HEK293 (cell line): ENCODE results near the gene ATP1A3.

Source experiments
- CTCF ChIA-PET: fragments of 350-600 bp; formaldehyde crosslinking; extraction: SDS; loops from one replicate; lab custom pipeline; 2021; ENCODE audit warnings: antibody characterized with exemption; lab: Yijun Ruan, JAX
- POLR2A ChIA-PET: fragments of 300-600 bp; formaldehyde crosslinking; extraction: SDS; loops from one replicate; lab custom pipeline; 2020; ENCODE audit warnings: antibody characterized with exemption, inconsistent platforms; lab: Yijun Ruan, JAX
- H3K27ac ChIP-seq: fragments of 200-500 bp; sonication (Bioruptor generic); 2 replicates; pipeline ENCODE4 v1.5.1; 2014; ENCODE audit warnings: low read depth, low read length, control low read depth, inconsistent platforms; ENCODE audit errors: extremely low read depth
- H3K36me3 ChIP-seq, 2 experiments: fragments of 200-500 bp in 1 of 2; sonication (Bioruptor generic) in 1 of 2; 1 replicate in 1 of 2; 2 replicates in 1 of 2; pipeline ENCODE4 v1.5.1; 2014 to 2017; ENCODE audit warnings: inconsistent platforms in 2 of 2, low read length in 2 of 2; ENCODE audit not compliant: control insufficient read depth in 2 of 2, insufficient read depth in 1 of 2
- H3K4me1 ChIP-seq: fragments of 200-500 bp; sonication (Bioruptor generic); 2 replicates; pipeline ENCODE4 v1.5.1; 2014; ENCODE audit warnings: mild to moderate bottlenecking, low read length, inconsistent platforms; ENCODE audit not compliant: control insufficient read depth, insufficient read depth
- H3K4me3 ChIP-seq: 2 replicates; pipeline ENCODE4 v1.5.1; 2011; ENCODE audit warnings: low read depth, mild to moderate bottlenecking, control low read depth, low read length, moderate library complexity
- H3K9me3 ChIP-seq: fragments of 200-500 bp; sonication (Bioruptor generic); 2 replicates; pipeline ENCODE4 v1.5.1; 2014; ENCODE audit warnings: low read depth, low read length, inconsistent platforms; ENCODE audit not compliant: control insufficient read depth, insufficient read depth
- IKZF3 ChIP-seq: fragments of 450-650 bp; IDR thresholded peaks from 2 replicates; pipeline ENCODE4 v1.5.0; 2018; ENCODE audit warnings: missing biosample characterization, mild to moderate bottlenecking, missing genetic modification characterization, moderate library complexity
- KLF17 ChIP-seq: fragments of 450-650 bp; formaldehyde crosslinking; IDR thresholded peaks from 2 replicates; pipeline ENCODE4 v1.5.1; 2016; ENCODE audit warnings: missing biosample characterization, missing genetic modification characterization
- SCRT1 ChIP-seq: fragments of 450-650 bp; formaldehyde crosslinking; IDR thresholded peaks from 2 replicates; pipeline ENCODE4 v1.5.1; 2016; ENCODE audit warnings: missing biosample characterization, missing genetic modification characterization, borderline replicate concordance
- SCRT2 ChIP-seq: fragments of 450-650 bp; formaldehyde crosslinking; IDR thresholded peaks from 2 replicates; pipeline ENCODE4 v1.5.1; 2016; ENCODE audit warnings: missing biosample characterization, missing genetic modification characterization
- ZBTB21 ChIP-seq: fragments of 450-650 bp; formaldehyde crosslinking; IDR thresholded peaks from 2 replicates; pipeline ENCODE4 v1.5.1; 2017; ENCODE audit warnings: missing biosample characterization, missing genetic modification characterization
- ZBTB48 ChIP-seq: fragments of 450-650 bp; formaldehyde crosslinking; IDR thresholded peaks from 2 replicates; pipeline ENCODE4 v1.5.1; 2016; ENCODE audit warnings: missing biosample characterization, missing genetic modification characterization
- ZEB2 ChIP-seq: fragments of 450-650 bp; formaldehyde crosslinking; IDR thresholded peaks from 2 replicates; pipeline ENCODE4 v1.5.1; 2016; ENCODE audit warnings: missing biosample characterization, missing genetic modification characterization
- ZNF211 ChIP-seq: fragments of 450-650 bp; formaldehyde crosslinking; IDR thresholded peaks from 2 replicates; pipeline ENCODE4 v1.5.1; 2016; ENCODE audit warnings: low read depth, missing biosample characterization, missing genetic modification characterization
- ZNF214 ChIP-seq: fragments of 450-650 bp; formaldehyde crosslinking; IDR thresholded peaks from 2 replicates; pipeline ENCODE4 v1.5.1; 2017; ENCODE audit warnings: missing biosample characterization, mild to moderate bottlenecking, missing genetic modification characterization, borderline replicate concordance
- ZNF223 ChIP-seq: fragments of 450-650 bp; formaldehyde crosslinking; IDR thresholded peaks from 2 replicates; pipeline ENCODE4 v1.5.1; 2016; ENCODE audit warnings: missing biosample characterization, missing genetic modification characterization
- ZNF311 ChIP-seq: fragments of 450-650 bp; formaldehyde crosslinking; IDR thresholded peaks from 2 replicates; pipeline ENCODE4 v1.5.1; 2017; ENCODE audit warnings: missing biosample characterization, missing genetic modification characterization, borderline replicate concordance
- ZNF335 ChIP-seq: fragments of 450-650 bp; formaldehyde crosslinking; conservative IDR thresholded peaks from 2 replicates; pipeline ENCODE4 v1.5.1; 2016; ENCODE audit warnings: missing biosample characterization, missing genetic modification characterization
- ZNF426 ChIP-seq: fragments of 450-650 bp; formaldehyde crosslinking; IDR thresholded peaks from 2 replicates; pipeline ENCODE4 v1.5.1; 2017; ENCODE audit warnings: missing biosample characterization, missing genetic modification characterization, mild to moderate bottlenecking, inconsistent platforms, moderate library complexity
- ZNF488 ChIP-seq: fragments of 450-650 bp; formaldehyde crosslinking; IDR thresholded peaks from 2 replicates; pipeline ENCODE4 v1.5.1; 2016; ENCODE audit warnings: missing biosample characterization, missing genetic modification characterization
- ZNF544 ChIP-seq: fragments of 450-650 bp; formaldehyde crosslinking; IDR thresholded peaks from 2 replicates; pipeline ENCODE4 v1.5.0; 2017; ENCODE audit warnings: missing biosample characterization, missing genetic modification characterization
- ZNF549 ChIP-seq: fragments of 450-650 bp; IDR thresholded peaks from 2 replicates; pipeline ENCODE4 v1.5.1; 2018; ENCODE audit warnings: missing biosample characterization, missing genetic modification characterization, mild to moderate bottlenecking, inconsistent platforms, moderate library complexity
- ZNF571 ChIP-seq: fragments of 450-650 bp; formaldehyde crosslinking; IDR thresholded peaks from 2 replicates; pipeline ENCODE4 v1.5.0; 2017; ENCODE audit warnings: missing biosample characterization, missing genetic modification characterization
- ZNF610 ChIP-seq: fragments of 450-650 bp; formaldehyde crosslinking; IDR thresholded peaks from 2 replicates; pipeline ENCODE4 v1.5.1; 2016; ENCODE audit warnings: missing biosample characterization, missing genetic modification characterization, borderline replicate concordance
- ZNF629 ChIP-seq: fragments of 450-650 bp; formaldehyde crosslinking; IDR thresholded peaks from 2 replicates; pipeline ENCODE4 v1.5.1; 2017; ENCODE audit warnings: missing biosample characterization, missing genetic modification characterization
- ZSCAN4 ChIP-seq: fragments of 450-650 bp; formaldehyde crosslinking; IDR thresholded peaks from 2 replicates; pipeline ENCODE4 v1.5.1; 2017; ENCODE audit warnings: missing biosample characterization, missing genetic modification characterization

The ATP1A3 gene

GRCh38 chr19:41926028-41926762 is 67.8 kb downstream of the ATP1A3 start:
- H3K4me1 ChIP-seq, result peaks cover 4% of the 10 kb centered on the region
- no peak overlapping the region for H3K4me3 ChIP-seq
- no peaks in the 10 kb centered on the region for H3K9me3 ChIP-seq
- no peak overlapping the region for H3K27ac ChIP-seq
- H3K36me3 ChIP-seq, result no peaks in the 10 kb centered on the region
- TF ChIP-seq ZNF426 (tag by site-specific recombination) (no peak), ZNF335 (tag by site-specific recombination) (no peak), ZNF214 (tag by site-specific recombination) (no peak), SCRT2 (tag by site-specific recombination) (no peak), ZNF629 (tag by site-specific recombination) (no peak), ZEB2 (tag by site-specific recombination) (peak; percentile 100), ZNF610 (no peak), ZNF571 (tag by site-specific recombination) (no peak), ZNF544 (tag by site-specific recombination) (no peak), ZNF488 (no peak), KLF17 (0 out of 2 replicates have a peak, but pooled peaks have one; percentile 17), ZNF549 (tag by site-specific recombination) (no peak), ZBTB21 (no peak), ZNF311 (tag by site-specific recombination) (no peak)
- ChIA-PET POLR2A (interaction anchor here (1.2 kb wide), 1 partner anchor 40 kb away, joined by 3 read pairs; no protein-coding TSS in a partner anchor), CTCF (no interaction called here)

GRCh38 chr19:41925208-41926003 is 68.6 kb downstream of the ATP1A3 start:
- Histone ChIP-seq H3K9me3 (no peaks in the 10 kb centered on the region), H3K4me1 (peaks cover 4% of the 10 kb centered on the region), H3K36me3 (no peaks in the 10 kb centered on the region), H3K27ac (no peak overlapping the region), H3K4me3 (no peak overlapping the region)
- TF ChIP-seq SCRT2 (tag by site-specific recombination) (peak; percentile 100), IKZF3 (tag by site-specific recombination) (no peak), ZBTB48 (peak; percentile 52; the same call in 1 of the 2 replicates), ZEB2 (tag by site-specific recombination) (peak; percentile 100), ZNF211 (tag by site-specific recombination) (peak; percentile 34; the same call in 1 of the 2 replicates), SCRT1 (tag by site-specific recombination) (peak; percentile 99), ZSCAN4 (tag by site-specific recombination) (peak; percentile 42; the same call in 1 of the 2 replicates), ZNF223 (no peak), ZBTB21 (0 out of 2 replicates have a peak, but pooled peaks have one; percentile 21)
- ChIA-PET POLR2A (interaction anchor here (1.2 kb wide), 1 partner anchor 39 kb away, joined by 3 read pairs; no protein-coding TSS in a partner anchor), CTCF (interaction anchor here (0.6 kb wide), 1 partner anchor 25 kb away, joined by 3 read pairs; no protein-coding TSS in a partner anchor)
